Left kidney (tissue), 2 donors: ENCODE measurements around the gene GPR161. TPM values are rescaled to one million over a fixed set of nuclear protein-coding genes. Genes with fewer than 3 reads are reported as not detected.

Source experiments
- DNase-seq: peaks from one replicate; pipeline ENCODE4 v3.0.0-alpha.2; 2013
- polyA plus RNA-seq: library from polyadenylated mRNA; unstranded; fragments of 120-200 nt; gene quantifications from one replicate; pipeline ENCODE4 v1.2.1, GENCODE V29; 2013; ENCODE audit not compliant: insufficient read length

Gene GPR161
- polyA plus RNA-seq, 1 donor: 21.7 TPM

DNA sequence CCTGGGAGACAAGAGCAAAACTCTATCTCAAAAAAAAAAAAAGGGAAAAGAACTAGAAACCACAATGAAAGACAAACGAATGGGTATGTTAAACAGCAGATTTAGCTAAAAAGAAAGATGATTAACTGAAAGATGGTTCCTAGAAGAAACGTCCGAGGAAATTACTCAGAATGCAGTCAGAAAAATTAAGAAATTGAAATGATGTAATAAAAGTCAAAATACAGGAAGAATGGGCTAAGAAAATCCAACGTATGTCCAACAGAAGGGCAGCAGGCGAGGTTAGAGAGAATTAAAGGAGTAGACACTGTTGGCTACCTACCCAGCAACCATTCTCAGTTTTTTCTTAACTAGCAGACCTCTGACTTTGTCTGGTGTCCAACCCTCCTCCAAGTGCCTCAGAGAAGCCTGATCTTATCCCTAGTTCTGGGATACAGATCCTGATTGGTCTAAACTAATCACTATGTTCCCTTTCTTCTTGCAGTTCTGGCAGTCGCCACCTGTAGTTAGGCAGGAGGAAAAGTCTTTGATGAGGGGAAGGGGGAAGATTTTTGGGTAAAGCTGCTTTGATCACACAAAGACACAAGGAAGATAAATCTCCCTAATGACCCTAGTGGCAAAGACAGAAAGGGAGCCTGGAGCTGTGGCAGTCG lies 25.7 kb downstream of the GPR161 start:
- no peak for DNase-seq

DNA sequence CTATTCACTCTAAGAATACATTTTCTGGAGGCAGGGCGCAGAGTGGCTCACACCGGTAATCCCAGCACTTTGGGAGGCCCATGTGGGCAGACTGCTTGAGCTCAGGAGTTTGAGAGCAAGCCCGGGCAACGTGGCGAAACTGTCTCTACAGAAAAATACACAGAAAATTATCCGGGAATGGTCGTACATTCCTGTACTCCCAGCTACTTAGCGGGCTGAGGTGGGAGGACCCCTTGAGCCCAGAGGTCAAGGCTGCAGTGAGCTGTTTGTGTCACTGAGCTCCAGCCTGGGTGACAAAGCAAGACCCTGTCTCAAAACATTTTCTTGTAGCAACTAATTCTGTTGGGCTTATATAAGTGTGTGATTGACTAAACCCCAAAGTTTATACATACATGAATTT lies 30.5 kb downstream of the GPR161 start:
- DNase-seq: no peak

DNA sequence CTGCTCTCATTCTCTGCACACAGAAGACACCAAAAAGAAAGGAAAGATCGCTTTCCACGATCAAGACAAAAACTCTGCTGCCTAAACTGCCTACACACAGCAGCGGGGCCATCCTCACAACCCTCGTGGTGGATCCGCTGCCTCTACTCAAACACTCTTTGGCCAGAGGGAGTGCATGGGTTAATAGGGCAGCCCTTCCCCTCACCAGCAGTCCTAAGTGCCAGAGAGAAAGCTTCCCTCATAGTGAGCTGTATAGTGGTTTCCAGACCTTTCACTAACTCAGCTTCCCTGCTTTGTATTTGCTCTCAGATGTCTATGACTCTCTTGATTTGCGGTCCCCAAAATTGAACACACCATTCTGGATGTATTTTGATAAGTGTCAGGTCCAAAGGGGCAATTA lies 30.9 kb downstream of the GPR161 start:
- no peak for DNase-seq

DNA sequence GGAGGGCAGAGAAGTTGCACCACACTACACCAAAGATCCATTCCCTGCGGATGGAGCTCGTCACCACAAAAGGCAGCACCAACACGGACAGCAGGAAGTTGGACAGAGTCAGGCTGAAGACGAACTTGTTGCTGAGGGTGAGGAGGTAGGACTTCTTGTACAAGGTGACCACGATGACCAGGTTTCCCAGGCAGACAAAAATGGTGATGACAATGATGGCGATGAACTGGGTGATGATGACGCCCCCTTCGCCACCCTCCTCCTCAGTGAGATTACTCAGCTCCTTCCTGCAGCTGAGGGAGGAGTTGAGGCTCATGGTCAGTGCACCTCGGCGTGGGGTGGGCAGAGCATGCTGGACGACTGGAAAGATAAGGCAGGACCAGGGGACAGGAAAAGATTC lies 32.2 kb downstream of the GPR161 start:
- no peak for DNase-seq

DNA sequence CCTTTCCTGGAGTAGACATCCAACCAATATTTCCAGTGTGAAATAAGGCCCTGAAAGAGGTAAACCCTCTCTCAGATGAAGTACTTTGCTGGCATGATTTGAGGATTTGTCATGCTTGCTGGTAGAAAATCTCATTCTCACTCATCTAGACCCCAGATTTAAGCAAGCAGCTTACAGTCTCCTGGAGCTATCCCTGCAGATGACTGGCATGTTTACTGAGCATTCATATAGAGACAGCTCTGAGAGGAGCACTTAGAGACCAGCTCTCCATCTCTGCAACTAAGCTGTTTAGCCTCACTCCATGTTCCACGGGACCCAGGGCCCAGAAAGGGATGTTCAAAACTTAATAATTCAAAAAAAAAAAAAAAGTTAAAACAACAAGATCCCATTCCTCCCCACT lies 34.2 kb downstream of the GPR161 start:
- DNase-seq: no peak

DNA sequence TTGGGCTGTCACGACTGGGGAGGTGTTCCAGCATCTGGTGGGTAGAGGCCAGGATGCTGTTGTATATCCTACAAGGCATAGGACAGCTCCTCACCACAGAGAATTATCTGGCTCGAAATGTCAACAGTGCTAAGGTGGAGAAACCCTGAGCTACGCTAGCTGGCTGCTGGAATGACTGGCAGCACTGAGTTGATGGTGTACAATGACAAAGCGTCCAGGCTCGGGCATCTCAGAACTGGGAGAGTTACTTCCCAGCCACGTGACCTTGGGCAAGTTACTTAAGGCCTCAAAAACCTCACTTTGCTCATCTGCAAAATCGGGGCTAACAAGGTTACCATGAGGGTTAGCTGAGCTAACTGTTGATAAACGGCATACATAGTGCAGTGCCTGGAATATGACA lies 35.4 kb downstream of the GPR161 start:
- DNase-seq: no peak

DNA sequence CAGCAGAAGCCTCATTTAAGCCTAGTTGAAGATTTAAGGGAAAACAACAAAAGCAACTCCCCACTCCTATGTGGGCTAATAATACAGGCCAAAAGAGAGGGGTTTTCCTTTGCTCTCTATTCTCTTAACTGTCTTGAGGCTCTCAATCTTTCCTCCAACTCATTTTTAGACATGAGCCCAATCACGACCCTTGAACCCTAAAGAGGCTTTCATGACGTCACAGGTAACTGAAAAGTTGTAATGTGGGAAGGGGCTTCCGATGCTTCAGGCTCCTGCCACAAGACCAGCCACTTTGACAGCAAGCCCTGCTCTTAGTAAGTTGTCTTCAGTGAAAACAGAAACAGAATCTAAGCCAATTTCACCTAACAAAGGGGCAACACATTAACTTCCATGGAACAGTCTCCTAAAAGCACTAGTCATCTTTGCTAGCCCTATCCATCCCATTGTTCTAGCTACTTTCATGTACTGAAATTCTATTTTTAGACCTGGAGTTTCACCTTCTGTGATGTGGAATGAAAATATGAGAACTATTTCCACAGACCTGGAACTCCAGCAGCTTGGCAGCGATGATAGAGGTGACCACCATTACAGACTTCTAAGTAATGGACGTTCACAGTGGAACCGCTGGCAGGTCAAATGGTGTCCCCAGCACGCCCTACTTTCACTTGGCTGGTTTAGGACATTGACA lies 36.3 kb downstream of the GPR161 start:
- DNase-seq: no peak

DNA sequence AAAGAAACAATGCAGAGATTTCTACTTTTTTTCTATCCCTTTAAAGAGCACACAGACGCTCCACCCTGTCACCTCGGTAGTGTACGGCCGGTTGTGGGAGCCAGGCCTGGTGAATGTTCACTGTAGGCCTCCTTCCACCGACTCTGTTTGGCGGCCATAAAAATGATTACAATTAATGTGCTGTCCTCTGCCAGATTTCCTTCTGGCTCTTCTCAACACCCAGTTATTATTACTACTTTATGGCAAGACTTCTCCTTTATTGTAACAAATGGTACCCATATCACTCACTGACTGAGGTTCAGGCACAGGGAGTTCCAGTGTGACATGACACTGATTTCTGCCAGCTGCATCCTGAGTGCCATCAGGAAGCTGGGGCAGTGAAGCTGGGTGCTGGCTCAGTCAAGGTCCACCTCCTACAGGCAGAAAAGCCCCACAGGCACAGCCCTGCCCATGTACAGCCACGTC lies 37.4 kb downstream of the GPR161 start:
- no peak for DNase-seq

DNA sequence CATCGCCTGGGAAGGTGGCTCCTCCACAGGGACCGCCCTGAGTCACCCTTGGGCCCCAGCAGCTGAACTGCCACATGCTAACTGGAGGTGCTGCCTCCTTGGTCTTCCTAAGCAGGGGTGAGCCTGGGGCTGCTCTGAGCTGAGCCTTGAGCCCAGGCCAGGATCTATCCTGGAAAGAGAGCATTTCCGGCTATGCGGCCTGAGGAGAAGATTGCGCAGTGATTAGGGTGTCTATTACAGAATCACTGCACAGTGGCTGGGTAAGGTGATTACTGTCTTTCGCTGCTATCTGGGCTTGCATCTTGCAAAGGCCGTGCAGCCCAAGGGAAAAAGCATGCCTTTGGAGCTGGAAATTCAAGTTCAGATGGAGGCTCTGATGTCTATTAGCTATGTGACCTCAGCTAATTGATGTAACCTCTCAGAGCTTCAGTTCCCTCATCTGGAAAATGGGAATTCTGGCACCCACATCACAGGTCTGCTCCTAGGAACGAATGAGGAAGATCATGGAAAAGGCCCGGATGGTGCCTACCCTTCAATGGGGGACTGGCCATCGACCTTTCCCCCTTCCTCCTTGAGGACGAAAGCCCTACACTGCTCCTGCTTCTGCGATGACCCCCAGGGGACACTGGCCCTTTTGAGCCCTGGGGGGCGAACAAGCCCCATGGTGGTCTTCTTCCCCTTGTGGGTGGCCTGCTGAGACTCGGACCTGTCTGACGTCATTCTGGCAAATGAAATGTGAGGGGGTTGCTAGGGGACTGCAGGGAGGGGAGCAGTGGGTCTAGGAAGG lies 38.0 kb downstream of the GPR161 start:
- no peak for DNase-seq

DNA sequence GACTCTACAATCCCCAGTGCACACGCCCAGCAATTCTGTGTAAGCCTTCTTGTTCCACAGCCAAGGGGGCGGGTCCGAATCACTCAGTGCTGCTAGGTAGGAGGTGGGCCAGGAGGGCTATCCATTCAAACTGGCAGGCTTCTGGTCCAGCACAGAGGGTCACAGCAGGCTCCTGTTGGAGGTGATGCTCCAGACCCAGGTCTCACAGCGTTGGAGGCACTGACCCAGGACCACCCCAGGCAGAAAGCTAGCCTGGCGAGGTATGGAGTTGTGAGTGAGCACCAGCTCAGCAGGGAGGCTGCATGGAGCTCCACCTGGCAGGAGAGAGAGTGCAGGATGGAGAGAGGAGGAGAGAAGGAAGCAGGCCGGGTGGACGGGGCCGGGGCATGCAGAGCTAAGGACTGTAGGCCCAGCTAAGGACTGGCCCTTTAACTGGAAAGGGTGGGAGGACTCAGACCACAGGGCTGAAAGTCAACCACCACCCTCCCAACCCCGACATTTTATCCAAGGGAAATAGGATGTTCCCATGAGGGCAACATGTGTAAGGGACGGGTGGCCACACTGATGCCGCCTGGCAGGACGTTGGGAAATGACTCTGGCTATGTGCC lies 38.7 kb downstream of the GPR161 start:
- no peak for DNase-seq

DNA sequence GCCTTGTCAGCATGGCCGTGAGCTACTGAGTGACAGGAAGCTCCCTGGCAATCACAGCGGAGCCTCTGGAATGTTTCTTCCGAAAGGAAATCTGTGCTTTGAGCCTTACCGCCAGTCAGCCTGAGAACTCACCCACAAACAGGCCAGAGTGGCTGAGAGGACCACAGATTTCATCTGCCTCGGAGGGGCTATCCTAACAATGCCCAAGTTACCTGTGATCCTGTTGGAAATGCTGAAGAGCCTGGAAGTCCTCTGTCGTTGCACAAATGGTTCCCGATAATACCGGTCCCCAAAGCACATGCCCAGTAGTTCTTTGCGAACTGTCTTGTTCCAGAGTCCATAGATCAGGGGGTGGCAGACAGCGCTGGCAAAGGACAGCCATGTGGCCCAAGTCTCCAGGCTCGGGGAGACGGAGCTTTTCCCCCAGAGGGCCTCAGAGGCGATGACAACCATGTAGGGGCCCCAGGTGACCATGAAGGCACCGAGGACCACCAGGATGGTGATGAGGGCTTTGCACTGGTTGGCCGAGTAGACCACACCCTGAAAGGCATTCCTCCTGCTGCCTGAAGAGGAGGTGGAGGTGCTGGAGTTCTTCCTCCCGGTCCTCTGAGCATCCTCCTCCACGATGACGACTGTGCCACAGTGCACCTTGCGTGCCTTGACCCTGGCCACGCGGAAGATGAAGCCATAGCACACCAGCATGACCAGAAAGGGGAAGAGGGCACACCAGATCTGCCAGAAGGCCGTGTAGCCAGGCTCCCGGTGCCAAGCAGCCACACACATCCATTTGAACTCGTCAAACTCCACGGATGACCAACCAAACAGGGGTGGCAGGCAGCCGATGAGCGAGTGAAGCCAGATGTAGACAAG lies 40.2 kb downstream of the GPR161 start:
- no peak for DNase-seq

DNA sequence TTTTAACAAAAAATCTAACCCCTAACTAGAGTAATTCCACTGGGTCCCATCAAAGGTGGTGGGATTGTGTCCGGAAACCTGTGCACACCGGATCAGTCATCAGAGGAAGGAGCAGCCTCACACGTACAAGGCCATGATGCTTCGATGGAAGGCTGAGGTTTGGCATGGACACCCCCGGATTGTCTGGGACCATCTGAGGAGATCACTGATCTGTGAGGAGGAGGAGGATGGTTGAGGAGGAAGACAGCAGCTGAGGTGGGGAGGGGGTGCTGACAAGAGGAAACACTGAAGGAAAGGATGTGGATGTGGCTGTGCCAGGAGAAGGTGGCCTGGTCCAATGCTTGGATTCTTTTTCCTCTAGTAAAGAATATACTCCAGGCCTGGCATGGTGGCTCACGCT lies 41.3 kb downstream of the GPR161 start:
- no peak for DNase-seq

DNA sequence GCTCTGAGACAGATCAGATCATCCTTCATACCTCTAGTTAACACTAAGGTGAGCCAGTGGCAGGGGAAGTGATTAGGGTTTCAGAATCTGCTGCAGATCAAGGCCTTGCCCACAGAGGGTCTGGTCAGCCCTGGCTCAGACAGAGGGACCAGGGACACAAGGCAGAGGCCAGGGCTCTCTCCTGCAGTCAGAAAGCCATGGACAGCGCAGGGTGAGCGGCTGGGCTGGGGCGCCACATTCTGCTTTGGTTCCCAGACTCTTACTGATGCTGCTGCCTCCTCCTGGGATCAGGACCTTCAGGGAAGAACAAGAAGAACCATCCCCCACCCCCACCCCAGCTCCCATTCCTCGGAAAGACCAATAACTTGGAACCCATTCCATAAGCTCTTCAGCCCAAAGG lies 43.1 kb downstream of the GPR161 start:
- DNase-seq: no peak

DNA sequence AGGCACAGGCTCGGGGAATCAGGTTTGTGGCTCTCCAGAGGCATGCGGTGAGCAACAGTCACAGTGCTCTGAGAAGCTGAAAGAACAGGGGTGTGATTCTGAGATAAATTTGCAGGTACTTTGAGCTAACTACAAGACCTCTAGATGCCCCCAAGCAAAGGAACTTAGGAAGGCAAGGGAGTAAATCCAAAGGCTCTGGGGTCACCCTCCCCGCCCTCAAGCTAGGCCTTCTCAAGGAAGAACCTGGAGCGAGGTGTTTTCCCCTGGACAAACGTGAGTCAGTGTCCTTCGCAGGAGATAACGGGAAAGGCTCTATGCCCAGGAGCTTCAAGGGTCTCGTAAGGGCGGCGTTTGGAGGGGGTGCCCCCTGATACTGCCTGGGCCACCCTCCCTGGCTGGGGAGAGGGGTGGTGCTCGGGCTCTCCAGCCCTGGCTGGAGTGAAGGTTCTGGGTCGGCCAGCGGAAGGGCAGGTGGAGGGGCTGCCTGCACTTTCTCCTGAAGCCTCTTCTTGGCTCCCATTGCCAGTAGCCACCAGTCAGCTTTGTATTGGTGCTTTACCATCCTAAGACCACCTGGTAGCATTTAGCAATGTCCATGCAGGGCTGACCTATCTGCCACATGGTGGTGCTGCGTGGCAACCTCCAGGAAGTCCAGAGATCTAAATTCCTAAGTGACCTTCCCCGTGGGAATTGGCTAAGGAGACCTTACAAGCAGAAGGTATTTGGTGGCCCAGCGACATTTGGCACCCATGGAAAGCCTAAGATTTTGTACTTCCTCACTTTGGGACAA lies 44.0 kb downstream of the GPR161 start:
- no peak for DNase-seq

DNA sequence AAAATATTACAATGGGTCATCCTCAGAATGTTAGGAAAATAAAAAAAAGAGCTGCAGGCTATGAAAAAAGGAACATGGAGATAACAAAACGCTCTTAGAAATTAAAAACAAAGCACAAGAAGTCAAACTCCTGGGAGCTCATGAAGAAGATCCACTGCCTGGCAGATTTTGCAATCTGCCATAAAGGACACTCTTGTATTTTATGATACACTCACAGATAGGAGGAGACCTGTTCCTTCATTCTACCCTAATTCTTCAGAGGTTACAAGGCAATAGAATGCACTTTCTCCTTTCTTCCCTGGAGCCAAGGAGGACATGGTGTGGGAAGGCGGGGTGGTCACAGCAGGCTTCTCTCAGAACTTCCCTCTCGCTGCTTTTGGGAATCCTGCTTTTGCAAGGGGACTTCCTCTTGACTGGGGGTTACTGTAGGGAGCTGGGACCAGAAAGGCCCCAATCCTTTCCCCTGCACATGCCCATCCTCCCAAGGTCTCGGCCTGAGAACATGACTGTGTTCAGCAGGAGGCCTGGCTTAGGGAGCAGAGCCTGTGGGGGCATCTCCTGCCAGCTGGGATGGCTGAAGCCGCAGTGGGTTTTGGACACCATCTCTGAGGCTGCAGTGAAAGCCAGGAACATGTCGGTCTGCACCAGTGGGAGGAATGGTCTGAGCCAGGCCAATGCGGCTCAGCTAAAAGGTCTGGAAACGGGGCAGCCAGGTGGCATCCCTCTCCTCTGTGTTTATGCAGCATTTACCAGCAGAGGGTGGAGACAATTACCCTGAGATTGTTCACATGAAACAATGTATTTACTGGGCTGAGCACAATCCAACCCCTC lies 44.8 kb downstream of the GPR161 start:
- no peak for DNase-seq

DNA sequence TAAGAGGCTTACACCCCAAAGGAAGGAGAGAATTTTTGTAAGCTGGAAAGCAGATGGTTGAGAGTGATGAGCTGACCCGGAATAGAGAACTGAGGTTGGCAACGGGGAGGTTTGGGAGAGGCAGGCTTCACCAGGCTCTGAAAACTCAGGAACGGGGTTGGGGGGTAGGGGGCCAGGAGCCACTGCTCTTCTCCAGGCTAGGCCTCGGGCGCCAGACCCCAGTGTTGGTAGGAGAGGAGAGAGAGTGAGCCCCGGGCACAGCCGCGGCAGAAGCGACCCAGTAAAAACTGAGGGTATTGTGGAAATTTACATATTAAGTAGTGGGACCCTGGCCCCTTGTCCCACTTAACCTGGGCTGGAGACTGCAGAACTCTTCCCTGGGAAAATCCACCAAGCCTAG lies 45.7 kb downstream of the GPR161 start:
- no peak for DNase-seq

DNA sequence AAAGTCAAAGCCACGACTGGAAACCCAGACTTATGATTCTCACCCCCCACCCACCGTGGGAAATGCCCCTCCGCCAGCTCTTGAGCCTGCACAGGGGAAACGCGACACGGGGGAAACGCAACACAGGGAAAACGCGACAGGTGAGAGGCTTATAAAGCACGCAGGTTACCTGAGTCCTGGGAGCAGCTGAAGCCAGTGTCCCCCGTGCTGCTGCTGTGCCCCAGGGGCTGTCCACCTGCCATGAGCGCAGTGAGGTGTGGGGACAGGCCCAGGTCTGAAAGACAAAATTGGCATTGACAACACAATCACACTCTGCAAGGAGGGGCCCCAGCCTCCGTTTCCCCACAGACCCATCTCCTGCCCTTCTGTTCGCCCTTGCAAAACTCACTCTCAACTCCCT lies 46.3 kb downstream of the GPR161 start:
- DNase-seq: no peak

DNA sequence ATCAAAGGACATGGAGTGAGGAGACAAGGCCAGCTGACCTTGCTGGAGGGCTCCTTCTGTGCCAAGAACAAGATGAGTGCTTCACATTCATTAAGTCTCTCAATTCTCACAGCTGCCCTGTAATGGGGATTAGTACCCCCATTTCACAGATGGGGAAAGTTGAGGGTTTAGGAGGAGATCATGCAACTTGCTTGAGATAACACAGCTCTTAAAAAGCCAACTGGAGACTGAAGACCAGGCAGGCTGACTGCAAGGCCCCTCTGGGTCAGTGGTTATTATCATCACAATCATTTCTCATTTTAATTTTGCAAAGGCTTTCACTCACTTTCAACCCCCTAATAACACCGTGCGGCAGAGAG lies 46.8 kb downstream of the GPR161 start:
- DNase-seq: no peak

DNA sequence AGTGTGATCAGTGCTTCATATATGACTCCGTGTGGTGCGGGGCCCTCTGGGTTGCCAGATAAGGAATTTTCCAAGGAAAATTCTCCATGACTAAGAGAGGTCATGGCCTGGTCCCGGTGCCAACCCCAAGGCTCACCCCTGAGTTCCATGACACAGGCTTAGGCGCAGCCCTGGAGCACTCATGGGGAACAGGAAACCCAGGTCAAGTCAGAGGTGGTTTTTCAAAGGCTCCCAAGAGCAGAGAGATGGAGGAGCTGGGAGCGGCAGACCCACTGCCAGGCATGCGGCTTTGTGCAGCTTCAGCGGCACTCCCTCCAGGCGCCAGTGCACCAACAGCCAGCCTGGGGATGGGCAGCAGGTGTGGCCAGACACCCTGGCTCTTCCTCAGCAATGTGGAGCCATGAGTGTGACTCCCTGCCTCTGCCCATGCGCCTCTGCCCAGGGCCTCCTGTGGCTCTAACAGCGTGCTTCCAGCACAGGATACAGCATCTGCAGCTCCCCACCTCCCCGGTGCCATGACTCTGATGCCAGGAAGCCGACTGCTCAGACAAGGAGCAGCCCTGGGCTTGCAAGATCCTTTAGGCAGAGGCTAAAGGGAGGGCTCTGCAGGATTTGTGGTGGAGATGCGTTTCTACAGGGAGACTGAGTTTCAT lies 47.3 kb downstream of the GPR161 start:
- DNase-seq: no peak
